ENCODE results near the gene MLN. TPM values are rescaled to one million over a fixed set of nuclear protein-coding genes. Genes with fewer than 3 reads are reported as not detected.

MLN gene
- total RNA-seq, 1 donor from 2014 or later: not detected

DNA sequence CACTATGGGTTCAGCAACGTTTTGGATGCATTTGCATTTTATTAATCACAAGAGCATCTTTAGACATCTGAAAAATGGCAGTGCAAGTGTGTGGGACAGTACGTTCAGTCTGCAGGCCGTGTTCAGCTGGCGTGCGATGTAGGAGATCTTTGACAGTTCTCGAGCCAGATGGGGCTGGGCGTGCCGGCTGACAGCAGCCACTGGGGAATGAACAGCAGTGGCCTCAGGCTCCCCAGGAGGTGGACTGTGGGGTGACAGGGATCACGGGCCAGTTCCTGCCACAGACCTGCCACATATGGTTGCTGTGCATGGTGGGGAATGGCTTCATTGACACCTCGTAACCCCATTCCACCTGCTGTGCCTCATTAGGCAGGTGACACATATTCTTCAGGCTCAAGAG, 16.4 kb upstream of the MLN start:
- intact Hi-C loops (cut with DNase I): no loop called here
- ATAC-seq (no peak), DNase-seq (ENCODE audit: low spot score) (no peak)

DNA sequence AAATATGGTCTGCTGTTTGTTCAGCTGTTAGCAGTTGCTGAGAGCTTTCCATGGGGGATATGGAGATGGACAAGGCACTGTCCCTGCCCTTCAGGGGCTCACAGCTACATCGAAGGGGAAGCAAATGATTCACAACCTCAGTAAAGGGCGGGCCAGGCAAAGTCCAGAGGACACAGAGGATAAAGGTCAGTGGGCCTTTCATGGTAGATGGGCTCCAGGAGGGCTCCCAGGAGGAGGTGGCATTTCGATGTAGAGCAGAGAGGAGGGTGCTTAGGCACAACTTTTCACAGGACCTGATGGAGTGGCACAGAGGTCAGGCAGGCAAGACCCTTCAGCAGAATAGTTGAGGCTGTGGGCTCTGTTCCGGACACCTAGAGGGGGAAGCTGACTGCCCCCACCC, 15.2 kb upstream of the MLN start:
- ATAC-seq (no peak), DNase-seq (ENCODE audit: low spot score) (no peak)
- intact Hi-C loops (cut with DNase I): no loop called here

DNA sequence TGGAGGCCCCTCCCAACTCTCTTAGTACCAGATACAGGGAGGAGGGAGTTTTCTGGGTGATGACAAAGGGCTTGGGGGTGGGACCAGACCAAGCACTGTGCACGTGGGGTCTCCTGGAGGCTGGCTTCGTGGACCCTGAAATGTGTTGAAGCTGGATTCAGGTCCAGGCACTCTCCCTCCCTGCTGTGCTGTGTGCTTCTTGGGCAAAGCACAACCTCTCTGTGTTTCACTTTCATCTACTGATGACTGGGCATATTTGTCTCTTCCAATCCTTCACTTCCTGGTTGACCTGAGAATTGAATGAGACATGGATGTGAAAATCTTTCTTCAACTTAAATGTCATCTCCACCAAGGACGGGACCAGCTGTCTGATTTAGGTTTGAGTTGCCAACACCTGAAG, 14.5 kb upstream of the MLN start:
- DNase-seq (ENCODE audit: low spot score) (no peak), ATAC-seq (no peak)
- intact Hi-C loops (cut with DNase I): no loop called here

DNA sequence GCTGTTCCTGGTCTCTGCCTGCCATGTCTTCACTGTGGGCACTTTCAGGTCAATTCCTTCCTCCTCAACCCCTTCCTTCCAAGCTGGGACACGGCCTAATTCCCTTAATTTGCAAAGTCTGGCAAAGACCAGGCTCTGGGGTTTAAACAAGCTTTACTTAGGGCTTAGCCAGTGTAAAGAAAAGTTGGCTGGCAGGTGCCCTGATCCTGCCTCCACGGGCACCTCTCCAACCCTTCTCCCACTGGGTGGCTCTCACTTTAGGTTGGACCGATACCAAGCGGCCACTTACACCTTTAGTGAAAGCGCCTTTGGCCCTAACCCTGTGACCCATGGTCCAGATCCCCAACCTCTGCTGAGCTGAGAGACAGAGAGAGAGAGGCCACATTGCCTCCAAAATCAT, 13.7 kb upstream of the MLN start:
- intact Hi-C loops (cut with DNase I): no loop called here
- ATAC-seq (no peak), DNase-seq (ENCODE audit: low spot score) (no peak)

DNA sequence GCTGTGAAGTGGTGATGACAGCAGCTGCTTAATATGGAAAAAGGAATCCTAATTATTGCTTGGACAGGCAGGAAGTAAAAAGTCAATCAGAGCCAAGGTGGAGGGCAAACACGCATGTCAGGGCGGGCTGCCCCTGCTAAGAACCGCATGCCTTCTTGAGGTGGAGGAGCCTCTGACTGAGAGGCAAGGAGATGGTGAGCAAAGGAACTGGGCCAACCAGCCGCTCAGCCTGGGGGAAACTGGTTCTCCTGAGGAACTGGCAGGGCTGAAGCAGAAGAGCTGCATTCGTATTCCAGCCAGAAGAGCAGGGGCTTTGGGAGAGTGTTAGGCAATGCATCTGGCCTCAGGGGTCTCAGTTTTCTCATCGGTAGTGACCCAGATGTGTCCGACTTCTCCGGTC, 13.1 kb upstream of the MLN start:
- ATAC-seq (no peak), DNase-seq (ENCODE audit: low spot score) (no peak)
- intact Hi-C loops (cut with DNase I): no loop called here

DNA sequence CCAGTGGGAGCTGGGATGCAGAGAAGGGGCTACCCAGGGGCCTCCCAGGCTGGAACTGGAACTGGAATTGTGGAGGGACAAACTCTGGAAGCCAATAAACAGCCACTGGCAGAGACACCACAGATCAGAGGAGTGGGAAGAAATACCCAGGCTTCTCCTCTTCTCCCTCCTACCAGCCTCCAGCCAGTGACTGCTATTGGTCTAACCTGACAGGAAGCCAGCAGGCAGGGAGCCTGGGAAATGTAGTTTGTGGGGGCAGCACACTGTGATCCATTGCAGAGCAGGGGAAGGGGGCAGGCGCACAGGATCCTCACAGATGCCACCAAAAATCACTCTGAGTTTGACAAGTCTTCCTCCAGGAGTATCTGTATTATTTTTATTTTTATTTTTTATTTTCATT, 12.1 kb upstream of the MLN start:
- DNase-seq (ENCODE audit: low spot score) (no peak), ATAC-seq (no peak)
- intact Hi-C loops (cut with DNase I): no loop called here

DNA sequence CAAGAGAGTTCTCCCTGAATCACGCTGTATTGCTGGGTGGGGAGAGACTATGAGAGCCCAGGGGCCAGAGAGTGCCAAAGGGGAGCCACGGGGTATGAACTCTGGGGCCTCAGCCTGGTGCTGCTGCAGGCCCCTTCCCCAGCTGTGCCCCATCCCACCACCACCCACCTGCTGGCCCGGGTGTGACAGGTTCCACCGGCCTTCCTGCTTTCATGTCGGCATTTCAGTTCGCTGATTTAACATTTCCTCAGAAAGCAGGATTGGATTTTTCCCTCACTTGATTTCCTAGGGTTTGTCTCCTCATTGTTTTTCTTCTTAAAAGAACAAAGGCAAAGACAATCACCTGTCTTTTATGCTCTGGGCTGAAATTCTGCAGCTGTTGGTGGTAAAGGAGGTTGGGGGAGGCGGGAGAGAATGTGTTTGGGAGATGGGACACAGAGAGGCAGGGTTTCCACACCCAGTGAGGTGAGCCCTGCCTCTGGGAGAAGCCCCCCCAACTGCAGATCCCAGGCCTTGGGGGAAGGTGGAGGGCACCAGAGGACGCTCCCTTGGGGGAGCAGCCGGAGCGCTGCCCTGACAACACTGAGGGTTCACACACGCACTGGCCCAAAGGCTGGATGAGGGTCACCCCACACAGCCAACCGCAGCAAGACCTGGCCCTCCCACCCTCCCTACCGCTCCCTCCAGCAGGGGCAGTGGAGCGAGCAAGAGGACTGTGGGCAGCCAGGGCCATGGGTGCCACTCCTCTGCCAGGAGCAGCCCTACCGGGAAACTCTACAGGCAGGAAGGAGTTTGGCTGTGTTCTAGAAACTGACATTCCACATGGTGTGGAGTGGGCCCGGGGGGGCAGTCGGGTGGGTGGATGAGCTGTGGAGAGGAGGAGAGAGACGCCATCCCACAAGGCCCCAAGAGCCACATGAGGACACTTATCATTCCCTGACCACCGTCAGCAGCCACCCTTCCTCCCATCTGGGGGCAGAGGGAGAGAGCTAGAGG, 10.5 kb upstream of the MLN start:
- DNase-seq (ENCODE audit: low spot score): no peak
- no peak for ATAC-seq
- intact Hi-C loops (cut with DNase I): no loop called here

DNA sequence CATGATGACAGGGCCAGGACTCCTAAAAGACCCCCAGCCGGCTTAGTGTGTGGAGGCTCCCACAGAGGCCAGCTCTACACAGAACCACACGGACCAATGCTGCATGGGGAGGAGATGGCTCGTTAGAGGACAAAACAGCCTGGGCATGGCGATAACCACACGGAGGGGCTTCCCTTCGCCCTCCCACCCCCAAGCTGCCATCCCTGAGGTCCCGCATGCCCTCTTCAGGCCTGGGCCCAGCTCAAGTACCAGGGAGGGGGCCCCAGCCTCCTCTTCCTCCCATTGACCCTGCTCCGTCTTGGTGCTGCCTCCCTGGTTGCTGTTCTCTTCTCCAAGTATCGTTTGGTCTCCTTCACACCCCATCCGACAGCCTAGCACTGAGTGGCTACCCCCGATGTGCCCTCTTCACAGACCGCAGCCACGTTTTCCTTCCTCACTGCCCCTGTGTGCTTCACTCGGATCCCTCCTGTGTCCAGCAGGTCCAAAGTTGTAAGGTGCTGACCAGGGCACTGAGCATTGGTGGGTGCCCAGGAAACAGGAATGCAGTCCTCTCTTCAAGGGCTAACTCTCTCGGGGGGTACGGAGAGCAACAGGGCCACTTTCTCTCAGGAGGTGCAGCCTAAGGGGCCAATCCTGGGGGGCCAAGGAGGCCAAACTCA, 9.6 kb upstream of the MLN start:
- ATAC-seq (no peak), DNase-seq (ENCODE audit: low spot score) (no peak)
- intact Hi-C loops (cut with DNase I): no loop called here

DNA sequence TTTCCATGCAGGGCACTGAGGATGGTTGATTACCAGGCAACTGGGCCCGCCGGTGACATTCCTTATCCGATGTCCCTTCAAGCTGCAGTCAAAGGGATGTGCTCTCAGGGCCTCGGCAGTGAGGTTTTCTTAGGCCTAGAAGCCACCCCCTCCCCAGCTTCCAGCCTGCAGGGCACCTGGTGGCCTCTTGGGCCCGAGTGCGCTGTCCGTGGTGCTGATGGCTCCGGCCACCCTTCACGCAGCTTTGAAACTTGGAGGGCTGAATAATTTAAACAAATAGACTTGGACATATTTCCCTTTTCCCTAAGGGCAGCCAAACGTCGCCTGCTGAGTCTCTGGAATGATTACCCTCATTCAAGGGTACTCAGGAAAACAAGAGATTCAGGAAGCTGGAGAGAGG, 8.9 kb upstream of the MLN start:
- no peak for ATAC-seq
- DNase-seq (ENCODE audit: low spot score): no peak
- intact Hi-C loops (cut with DNase I): no loop called here

DNA sequence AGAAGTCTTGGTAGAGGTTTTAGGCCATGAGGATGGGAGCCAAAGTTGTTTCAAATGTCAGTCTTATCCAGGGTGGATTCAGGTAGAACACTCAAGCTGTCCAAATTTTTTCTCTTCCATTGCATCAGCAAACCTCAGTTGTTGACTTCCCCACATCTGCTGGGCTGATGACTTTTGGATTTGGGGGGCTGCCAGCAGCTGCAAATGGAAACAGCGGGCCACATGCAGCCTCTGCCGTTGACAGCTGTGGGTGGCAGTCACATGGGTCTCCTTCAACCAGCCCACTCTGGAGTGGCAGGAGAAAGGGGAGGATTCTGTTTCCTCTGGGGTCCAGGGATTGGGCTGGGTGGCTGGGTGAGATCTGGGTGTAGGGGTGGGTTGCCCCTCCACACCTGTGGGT, 5.8 kb upstream of the MLN start:
- intact Hi-C loops (cut with DNase I): no loop called here
- DNase-seq (ENCODE audit: low spot score): no peak
- no peak for ATAC-seq

DNA sequence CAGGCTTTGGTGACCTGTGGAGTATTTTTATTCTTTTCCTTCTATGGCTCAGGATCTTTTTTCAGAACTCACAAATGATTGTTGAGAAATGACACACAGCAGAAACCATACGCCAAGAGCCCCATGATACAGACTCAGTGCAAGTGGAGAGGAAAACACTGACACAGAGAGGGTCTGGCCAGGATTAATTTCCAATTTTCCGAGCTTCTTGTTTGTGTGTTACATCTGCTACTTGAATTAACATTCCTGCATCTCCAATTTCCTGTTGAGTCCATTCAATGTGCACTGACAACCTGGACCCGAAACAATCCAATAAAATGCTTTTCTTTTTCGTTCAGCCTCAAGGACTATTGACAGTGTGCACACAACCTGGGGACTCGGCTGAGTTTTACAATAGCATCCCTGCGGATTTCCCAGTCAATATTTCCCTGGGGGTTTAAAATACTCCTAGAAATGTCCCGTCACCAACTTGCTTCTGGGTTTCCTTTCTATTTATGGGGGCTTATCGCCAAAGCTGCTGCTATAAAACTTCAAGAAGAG, 4.9 kb upstream of the MLN start:
- no peak for ATAC-seq
- intact Hi-C loops (cut with DNase I): no loop called here
- DNase-seq (ENCODE audit: low spot score): no peak

DNA sequence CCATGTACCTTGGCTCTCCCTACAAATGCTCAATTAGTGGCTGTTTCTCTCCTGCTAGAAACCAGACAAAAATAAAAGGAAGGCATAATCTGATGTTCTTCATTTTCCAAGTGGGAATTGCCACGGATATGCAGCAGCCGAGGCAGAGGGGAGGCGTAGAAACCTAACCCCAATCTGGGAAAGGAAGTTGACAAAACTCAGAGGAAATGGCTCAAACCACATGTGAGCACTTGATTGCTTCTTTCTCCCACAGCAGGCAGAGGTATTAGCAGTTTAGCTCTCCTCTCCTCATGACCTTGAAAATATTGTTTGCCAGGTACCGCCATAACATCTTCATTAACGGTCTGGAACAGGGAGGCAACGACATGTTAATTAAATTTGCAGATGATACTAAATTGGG, 3.8 kb upstream of the MLN start:
- intact Hi-C loops (cut with DNase I): no loop called here
- DNase-seq (ENCODE audit: low spot score) (no peak), ATAC-seq (no peak)

DNA sequence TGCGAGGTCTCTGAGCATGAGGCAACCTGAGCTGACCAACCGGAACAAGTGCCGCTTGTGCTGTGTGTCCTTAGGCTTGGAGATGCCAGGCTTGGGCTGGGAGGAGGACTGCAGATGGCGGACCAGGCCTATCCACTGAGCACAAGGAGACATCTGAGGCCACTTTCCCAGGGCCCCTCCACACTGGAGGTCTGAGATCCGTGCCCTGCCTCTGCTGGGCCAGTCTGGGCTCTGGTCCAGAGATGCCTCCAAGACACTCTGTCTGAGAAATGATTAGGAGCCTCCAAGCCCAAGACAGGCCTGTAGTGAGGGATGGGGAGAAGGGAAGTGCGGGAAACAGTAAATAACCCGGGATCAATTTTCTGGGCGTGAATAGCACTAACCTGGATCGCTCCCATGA, 3.0 kb upstream of the MLN start:
- no peak for DNase-seq (ENCODE audit: low spot score)
- no peak for ATAC-seq
- intact Hi-C loops (cut with DNase I): no loop called here

DNA sequence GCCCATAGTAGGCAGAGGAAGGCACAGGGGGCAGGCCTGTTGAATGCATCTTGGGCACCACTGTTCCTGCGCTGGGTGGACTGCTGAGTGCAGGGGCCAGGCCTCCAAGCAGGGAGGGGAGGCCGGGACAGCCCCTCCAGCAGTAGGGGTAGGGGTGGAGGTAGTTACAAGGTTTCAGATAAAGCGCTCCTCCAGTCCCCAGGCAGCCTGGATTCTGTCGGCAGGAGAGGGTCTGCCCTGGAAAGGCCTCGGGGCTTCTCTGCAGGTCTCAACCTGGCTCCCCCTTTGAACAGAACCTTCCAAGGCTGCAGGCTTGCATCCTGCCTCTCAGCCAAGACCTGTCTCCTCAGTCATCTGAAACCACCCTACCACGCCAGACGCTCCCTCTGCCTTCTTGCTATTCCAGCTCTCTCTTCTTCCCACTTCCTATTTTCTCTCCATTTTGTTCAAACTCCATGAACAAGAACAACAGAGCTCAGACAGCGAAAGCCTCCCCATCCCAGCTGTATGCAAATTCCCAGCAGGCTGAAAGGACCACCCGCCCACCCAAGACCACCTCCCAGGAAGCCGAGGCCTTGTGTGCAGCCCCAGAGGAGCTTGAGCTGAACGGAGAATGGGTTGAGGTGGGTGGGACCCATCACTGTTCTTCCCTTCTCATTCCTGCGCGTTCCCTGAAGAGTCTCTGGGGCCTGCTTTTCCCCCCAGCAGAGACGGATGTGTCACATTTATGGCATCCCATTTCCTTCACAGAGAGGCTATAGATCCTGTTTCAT, 1.4 kb downstream of the MLN start:
- no peak for ATAC-seq
- intact Hi-C loops (cut with DNase I): no loop called here

DNA sequence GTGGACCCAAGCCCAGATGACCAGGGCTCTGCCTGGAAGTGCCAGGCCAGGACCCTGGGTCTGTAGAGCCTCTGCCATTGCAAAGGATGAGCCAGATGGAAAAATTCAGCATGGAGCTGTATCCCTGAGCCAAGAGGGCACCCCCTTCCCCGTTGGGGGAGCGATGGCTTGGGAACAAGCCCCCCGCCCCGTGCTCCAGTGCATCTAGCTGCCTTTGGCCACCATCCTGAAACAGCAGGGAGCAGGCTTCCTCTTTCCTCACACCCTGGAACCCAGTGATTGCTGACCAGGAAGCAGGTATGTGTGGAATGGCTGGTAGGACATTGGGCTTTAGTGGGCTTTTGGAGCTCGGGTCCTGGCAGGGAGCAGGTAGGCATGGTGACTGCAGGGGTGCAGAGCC, 2.2 kb downstream of the MLN start:
- intact Hi-C loops (cut with DNase I): no loop called here

More for the DNA sequence above, 1.4 kb downstream of the MLN start:
- no peak for DNase-seq (ENCODE audit: low spot score)

DNA sequence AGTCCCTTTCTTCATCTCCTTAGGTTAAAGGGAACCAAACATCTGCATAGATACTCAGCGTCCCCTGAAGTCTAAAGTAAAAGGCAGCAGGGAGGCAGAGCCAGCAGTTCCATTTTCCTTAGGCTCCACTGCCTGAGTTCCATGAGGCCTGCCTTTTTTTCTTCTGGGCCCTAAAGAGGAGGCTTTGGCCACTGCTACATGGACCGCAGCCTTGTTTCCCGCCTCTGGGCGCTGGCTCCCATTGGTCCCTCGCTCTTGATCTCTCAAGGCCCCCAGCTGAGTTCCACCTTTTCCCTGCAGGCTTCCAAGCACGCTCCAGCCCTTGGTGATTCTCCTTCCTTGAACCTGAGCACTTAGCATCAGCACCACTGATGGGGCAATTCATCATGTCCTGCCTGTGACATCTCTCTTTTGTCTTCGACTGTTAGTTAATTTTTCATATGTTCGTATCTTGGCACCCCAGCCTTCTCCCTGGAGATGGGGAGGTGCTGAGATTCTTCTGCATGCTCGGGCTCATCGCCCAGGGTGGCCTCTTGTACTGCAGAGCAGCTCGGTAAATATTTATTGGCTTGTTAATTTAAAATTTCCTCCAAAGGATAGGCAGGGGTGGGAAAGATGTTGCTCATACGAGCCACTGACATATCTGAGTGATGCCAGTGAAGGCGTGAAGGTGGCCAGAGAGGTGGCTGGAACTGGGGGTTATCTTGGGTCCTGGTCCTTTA, 3.4 kb downstream of the MLN start:
- ATAC-seq (no peak), DNase-seq (ENCODE audit: low spot score) (no peak)
- intact Hi-C loops (cut with DNase I): no loop called here

More for the DNA sequence above, 2.2 kb downstream of the MLN start:
- DNase-seq (ENCODE audit: low spot score) (no peak), ATAC-seq (no peak)

DNA sequence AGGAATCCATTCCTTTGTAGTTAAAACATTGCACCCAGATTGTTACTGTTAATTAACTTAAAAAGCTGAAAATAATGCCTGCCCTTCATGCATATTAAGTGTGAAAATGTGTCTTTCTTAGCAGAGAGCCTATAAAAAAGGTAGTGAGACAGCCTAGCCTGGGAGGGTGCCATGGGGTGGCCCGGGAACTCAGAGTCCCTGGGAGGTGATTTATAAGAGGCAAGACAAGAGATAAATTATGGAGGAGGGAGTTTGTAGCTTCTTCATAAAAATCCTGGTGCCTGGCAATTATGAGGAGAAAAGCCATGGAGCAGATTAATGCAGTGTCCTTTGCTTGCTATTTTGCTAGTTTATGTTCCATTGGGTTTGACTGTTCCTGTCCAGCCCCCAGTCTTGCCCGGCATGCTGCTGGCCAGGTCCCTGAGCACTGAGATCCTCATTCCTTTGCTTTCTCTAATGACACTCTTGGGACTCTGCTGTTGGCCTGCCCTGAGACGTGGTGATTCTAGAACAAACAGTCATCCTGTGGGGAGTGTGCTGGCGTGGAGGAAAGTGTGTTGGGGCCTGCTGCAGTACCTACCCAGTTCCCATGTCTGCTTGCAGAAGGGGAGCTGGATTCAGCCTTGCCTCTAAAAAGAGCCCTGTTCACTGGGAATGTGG, 4.2 kb downstream of the MLN start:
- DNase-seq (ENCODE audit: low spot score) (no peak), ATAC-seq (no peak)
- intact Hi-C loops (cut with DNase I): no loop called here

DNA sequence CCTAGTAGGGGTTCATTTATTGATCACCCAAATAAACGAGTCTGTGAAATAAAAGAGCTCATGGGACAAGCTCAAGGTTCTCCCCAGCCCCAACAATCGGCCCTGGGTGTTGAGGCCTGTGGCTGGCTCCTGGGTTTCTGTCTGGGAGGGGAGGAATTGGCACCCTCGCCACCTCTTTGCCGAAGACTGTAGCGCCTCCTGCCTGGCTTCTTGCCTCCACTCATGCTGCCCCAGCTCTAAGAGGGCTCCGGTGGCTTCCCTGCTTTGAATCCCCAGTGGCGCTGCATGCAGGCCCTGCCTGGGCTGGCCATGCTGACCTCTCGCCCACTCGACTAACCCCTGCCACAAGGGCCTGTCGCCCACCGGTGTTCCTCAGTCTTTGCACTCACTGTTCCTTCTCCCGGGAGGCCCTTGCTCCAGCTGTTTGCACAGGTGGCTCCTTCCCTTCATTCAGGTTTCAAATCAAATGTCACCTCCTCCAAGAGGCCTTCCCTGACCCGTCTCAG, 5.4 kb downstream of the MLN start:
- no peak for ATAC-seq
- DNase-seq (ENCODE audit: low spot score): no peak
- intact Hi-C loops (cut with DNase I): no loop called here

All from sciatic nerve (tissue), 2 donors.